GM19238 (cell line): ENCODE results near the gene OSBPL2.

Experiments
- DNase-seq: peaks from one replicate; pipeline ENCODE4 v3.0.0; 2011; ENCODE audit warnings: low spot score; ENCODE audit not compliant: insufficient read length

The OSBPL2 gene

DNA sequence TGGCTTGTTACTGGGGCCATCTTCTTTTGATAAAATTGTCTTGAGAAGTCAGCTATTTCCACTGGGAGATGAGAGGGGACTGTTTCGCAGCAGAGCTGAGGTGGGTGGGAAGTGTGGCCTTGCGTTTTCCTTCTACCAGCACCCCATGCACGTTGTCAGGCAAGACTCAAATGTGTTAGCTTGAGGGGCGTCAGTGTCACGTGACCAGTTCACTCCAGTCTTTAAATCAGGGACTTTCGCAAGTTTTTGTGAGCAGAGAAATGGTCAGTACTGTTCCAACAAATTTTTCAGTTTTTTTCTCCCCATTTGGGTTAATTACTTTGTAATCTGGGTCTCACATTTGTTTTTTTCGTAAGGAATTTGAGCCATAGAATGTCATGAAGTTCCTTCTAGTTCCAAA is 43.8 kb downstream of the OSBPL2 start:
- DNase-seq: no peak

DNA sequence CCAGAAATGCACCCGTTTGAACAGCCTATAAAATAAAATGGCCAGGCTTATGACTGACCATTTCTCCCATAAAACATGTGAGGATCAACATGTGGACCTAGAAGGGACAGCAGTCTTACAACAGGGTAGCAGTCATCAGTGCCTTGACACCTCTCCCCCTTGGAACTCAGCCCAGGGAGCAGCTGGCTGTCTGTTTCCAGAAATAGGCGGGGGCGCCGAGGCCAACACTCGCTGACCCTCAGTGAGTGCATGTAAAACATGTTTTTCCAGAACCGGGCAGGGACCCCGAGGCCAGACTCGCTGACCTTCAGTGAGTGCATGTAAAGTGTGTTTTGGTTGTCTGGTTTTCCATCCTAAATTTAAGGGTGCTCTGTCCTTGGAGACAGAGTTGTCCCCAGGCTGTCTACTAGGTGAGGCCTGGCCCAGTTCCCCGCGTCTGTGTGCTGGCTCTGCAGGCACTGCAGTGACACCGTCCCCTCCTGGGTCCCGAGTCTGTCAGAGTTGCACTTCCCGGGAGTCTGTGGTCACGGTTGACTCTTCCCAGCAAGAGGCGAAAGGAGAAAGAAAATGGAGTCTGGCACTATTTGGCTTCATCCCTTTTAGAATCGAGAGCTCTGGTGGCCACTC is 44.7 kb downstream of the OSBPL2 start:
- no peak for DNase-seq

DNA sequence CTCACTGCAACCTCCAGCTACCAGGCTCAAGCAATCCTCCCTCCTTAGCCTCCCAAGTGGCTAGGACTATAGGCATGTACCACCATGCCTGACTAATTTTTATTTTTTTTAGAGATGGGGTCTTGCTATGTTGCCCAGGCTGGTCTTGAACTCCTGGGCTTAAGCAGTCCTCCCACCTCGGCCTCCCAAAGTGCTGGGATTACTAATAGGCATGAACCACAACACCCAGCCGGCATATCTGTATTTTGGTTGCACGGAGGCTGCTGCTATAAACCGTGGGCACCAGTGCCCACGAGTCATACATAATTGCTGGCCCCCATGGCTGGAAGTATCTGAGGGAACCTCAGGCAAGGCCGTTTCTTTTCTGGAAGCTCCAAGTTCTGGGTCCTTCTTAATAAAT is 46.1 kb downstream of the OSBPL2 start:
- no peak for DNase-seq

DNA sequence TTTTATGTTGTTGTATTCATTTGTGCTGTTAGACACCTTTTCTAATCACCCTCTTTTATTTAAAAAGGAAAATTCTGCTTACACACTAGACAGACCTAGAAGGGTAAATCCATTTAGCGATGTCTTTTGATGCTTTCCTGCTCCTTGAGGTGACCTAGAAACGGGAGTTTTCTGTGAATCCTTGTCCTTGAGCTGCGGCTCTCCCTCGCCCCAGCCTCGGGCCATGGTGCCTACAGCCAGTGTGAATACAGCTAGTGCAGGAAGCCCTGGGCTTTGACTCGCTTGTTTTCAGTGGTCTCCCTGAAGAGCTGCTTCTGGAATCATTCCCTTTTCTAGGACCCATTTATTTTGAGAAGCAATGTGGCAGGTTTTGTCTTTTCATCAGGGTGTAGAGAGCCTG is 46.8 kb downstream of the OSBPL2 start:
- no peak for DNase-seq

DNA sequence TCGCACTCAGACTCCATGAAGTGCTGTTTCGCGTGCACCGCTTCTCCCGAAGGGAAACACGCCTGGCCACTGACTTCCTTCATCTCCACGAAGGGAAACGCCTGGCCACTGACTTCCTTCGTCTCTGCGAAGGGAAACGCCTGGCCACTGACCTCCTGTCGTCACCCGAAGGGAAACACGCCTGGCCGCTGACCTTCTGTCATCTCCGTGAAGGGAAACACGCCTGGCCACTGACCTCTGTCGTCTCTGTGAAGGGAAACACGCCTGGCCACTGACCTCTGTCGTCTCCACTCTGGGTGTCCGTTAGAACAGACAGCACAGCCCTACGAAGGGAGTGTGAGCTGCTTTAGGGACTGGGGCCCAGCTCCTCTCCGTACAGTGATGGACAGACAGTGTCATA is 47.4 kb downstream of the OSBPL2 start:
- no peak for DNase-seq

DNA sequence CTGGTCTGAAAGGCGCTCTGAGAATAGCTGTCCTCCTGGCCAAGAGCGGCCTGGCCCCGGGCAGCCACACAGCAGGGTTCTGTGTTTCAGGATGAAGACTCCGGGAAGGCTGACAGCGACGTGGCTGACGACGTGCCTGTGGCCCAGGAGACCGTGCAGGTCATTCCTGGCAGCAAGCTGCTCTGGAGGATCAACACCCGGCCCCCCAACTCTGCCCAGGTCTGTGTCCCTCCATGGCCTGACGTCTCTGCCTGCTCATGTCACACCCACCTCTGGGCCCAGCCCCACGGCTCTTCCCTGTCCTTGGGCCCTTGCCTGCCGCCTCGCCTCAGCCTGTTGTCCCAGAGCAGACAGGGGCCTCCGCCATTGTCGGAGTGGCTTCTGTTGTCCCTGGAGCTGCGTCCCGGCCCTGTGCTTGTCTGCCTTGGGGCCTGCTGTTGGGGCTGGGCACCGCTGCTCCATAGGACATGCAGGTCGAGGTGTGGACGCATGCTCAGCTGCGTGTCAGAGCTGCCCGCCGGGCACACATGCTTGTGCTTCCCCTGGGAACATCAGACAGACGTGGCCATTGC is 48.3 kb downstream of the OSBPL2 start:
- no peak for DNase-seq

DNA sequence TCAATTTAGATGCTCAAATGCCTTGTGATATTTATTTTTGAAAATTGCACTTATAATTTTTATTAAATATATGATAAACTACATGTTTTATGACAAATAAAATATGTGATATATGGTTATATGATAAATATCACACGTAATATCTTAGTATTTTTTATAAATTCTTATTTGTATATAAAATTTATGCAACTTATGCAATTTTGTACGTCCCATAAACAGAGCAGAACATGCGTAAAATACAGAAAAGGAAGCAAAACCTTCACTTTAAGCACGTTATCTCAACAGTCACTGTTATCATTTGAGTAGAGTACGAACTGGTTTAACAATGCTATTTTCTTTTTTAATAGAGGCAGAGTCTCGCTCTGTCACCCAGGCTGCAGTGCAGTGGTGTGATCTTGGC is 48.8 kb downstream of the OSBPL2 start:
- DNase-seq: no peak

DNA sequence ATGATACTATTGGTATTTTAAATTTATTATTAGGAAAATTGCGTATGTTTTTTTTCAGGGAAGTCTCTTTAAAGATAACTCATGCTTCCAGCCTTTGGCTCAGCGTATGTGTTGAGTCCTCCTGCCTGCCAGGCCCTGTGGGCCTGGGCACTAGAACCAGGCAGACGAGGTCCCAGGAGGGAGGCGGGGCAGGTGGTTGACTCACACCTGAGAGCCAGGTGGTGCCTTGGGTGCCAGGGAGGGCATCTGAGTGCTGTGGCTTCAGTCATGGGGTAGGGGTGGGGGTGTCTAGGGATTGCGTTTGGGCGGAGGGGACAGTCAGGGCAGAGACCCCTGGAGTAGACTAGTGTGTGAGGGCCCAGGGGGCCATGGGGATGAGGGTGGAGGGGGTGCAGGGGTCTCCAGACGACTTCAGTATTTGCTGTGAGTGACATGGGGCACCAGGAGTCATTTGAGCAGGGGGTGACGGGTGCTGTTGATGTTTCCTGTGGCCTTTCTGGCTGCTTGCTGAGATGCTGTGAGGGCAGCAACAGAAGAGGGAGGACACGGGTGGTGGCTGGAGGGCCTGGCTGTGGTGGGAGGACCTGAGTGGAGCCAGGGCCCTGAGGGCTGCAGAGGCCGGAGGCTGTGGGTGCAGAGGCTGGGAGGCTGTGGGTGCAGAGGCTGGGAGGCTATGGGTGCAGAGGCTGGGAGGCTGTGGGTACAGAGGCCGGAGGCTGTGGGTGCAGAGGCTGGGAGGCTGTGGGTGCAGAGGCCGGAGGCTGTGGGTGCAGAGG is 49.6 kb downstream of the OSBPL2 start:
- DNase-seq: no peak

DNA sequence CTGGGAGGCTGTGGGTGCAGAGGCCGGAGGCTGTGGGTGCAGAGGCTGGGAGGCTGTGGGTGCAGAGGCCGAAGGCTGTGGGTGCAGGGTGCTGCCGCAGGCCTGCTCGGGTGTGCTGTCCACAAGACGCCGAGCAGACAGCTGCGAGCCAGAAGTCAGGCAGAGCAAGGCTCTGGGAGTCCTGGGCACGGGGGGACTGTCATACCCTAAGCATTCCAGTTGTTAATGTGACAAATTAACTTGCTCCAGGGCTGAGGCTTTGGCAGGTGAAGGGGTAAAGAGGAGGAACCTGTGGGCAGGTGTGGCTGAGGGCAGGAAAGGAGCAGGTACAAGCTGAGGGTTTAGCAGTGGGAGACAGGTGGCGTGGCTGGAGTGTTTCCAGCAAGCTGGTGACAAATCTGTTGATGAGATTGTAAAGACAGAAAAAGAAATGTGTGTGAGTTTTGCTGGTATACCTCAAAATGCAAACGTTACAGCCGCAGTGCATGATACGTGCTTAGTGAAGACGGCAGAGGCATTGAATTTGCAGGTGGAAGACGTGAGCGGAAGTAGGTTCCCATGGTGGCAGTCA is 50.3 kb downstream of the OSBPL2 start:
- no peak for DNase-seq

DNA sequence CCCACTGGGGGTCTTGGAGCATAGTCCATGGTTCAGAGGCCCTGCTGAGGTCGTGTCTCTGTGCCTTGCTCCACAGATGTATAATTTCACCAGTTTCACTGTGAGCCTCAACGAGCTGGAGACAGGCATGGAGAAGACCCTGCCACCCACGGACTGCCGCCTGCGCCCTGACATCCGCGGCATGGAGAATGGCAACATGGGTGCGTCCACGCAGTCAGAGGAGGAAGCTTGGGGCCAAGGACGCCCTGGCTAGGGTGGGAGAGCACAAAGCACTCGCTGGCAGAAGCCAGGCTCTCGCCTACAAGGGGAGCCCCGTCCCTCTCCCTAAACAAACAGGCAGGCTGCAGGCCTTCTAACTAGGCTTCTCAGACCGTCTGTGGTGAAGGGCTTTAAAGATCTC is 50.8 kb downstream of the OSBPL2 start:
- no peak for DNase-seq

DNA sequence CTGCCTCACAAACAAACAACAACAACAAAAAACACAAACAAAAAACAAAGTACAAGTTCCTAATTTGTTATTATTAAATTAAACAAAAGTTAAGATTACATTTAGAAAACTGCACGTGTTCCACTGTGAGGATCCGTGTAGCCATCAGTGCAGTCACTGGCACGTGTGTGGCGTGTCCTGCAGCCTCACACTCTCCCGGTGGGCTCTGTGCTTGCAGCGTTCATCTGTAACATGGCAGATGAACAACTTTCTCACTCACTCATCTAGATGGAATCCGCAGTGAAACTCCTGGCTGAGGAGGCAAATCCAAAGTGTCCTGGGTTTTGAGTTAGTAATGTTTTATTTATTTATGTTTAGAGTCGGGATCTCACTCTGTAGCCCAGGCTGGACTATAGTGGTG is 51.6 kb downstream of the OSBPL2 start:
- no peak for DNase-seq

DNA sequence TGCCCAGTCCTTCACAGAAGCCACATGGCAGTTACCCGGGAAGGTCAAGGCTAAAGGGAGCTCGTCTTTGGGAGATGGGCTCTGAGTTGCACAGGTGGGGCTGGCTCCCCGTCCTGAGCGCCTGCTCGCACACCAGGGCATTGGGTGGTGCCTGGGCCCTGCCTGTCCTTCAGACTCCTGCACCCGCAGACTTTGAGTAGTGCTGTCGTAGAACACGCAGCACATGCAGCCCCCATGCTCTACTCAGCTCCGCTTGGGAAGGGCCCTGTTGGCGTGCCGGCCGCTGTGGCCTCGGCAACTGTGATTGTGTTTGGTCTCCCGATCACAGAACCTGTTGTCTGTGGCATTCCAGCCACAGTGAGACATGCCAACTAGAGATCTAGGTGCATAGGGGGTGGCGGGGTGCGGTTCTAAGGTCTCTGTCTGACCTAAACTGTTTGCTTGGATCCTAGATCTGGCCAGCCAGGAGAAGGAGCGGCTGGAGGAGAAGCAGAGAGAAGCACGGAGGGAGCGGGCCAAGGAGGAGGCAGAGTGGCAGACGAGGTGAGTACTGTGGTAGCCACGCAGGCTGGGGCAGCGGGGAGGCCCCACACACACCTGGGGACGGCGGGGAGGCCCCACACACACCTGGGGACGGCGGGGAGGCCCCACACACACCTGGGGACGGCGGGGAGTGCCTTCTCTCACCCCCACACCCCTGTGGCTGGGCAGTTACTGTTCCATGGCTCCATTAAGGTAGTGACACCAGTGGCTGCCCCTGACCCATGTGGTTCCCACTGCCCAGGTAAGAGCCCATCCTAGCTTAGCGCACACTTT is 53.1 kb downstream of the OSBPL2 start:
- DNase-seq: no peak

DNA sequence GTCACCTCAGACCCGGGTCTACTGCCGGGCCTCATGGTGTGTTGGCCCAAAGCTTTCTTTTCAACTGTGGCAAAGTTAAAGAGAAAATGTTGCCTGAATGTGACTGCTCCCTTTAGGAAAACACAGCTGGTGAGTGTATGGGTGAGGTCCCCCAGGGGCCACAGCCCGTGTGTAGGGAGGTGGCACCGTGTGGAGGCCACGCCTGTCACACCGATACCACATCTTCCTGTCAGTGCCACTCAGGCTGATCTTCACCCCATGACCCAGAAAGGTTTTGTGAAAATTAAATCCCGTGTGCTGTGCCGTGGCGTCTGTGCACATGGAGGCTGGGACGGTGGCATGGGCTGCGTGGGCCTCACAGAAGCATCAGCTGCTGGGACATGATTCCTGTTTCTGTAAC is 53.8 kb downstream of the OSBPL2 start:
- no peak for DNase-seq

DNA sequence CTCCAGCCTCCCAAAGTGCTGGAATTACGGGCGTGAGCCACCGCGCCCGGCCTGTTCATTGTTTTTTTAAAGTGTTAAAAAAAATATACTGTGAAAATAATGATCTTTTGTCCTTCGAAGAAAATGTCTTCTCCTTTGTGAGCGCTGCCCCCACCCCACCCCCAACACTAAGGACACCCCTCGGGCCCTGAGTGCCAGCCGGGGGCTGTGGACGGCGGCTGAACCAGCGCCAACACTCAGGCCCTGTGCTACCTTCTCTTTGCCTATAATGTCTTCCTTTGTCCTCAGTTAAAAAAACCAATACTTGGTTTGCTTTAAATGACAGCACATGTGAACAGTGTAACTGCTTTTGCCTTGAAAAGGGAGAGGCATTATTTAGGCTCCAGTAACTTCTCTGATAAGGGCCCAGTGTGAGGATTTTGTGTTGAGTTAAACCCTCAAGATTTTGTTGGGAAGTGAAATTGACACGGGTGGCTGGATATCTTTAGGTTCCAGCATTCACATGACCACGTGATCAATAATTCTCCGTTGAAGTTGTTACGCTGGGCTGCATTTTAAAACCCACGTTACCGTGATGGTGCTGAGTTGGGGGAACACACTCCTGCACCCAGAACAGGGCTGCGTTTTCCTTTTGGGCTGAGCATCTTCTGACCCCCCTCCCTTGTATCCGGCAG is 54.9 kb downstream of the OSBPL2 start:
- no peak for DNase-seq

DNA sequence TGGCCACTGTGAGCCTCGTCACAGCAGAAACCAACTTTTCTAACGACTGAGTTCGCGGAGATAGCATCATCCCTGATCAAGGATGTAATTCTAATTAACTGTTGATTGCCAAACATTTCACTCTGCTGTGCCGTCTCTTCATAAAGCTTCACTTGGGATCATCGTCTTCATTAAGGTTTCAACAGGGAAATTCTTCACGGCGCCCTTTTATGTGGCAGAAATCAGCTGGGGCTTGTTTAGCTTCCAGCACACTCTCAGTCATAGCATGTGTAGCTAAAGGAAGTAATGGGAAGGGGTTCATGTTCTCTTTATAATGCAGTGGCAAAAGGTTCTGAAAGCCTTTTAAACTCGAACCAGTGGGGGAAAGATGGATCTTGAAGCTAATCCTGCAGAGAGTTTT is 55.6 kb downstream of the OSBPL2 start:
- DNase-seq: no peak

DNA sequence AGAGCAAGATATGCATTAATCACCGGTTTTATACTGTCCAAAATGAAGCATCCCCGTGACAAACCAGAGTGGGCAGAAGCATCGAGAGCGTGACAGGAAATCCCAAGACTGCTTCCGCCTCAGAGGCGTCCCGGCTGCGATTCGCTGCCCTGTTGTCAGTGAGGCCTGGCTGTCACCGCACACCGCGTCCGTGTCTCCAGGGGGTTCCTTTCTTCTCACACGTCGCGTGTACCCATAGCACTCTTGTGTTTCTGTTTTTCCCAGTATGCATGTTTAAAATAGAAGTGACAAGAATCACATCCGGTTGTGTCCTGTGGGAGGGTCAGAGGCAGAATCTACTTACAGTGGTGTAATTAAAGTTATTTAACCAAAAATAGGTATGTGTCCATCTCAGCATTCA is 56.2 kb downstream of the OSBPL2 start:
- DNase-seq: no peak

DNA sequence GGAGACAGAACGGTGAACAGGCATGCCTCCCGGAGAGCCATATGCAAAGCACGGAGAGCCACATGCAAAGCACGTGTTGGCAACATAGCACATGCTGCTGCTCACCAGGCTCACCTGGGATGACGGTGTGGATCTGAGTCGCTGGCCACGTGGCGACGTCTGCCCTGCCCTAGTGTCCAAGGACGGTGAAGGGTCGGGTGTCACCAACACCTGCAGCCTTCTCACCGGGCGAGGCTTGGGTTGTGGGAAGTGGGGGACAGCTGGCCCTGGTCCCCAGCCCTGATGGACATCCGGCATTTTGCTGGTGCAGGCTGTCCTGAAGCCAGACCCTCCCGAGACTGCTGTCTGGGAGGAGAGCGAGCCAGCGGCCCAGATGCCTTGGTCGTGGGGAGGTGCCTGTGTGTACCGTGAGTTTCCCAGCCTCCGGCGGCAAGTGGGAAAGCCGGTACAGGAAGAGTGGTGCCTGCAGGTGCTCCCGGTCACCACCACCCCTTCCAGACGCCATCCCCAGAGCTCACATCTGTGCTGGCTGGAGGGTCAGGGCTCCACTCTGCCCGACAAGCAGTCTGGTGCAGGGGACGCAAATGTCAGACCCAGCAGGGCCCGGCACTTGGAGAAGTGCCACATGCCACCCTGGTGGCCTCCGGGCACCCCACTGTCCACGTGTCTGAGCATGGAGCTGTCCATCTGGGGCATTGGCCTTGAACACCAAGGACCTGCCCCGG is 58.6 kb downstream of the OSBPL2 start:
- no peak for DNase-seq

DNA sequence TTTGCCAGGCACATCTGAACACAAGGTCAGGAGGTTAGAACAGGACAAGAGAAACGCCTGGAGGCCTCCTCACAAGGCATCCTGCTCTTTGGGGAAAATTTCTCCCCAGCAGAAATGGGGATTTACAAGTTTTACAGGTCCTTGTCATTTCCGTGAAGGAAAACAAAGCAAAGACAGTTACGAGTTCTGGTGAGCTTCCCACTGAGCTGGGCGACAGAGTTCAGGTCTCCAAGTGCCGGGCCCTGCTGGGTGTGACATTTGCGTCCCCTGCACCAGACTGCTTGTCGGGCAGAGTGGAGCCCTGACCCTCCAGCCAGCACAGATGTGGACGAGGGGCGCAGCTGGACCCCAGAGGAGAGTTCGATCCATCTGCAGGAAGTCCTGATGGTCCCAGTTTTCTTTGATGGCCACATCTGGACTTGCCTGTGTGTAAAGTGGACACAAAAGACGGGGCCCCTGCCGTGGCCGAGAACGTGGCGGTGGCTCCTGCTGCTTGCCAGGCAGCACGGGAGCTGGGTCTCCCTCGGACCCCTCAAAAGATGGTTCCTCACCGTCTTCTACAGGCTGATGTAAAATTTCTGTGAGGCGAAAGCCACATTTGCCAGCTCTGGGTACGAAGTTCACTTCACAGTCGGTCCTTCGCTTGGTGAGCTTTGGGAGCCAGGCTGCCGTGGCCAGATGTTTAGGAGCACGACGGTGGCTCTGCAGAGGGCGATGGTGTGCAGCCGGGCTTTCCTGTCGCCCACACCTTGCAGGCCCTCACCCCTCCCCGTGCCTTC is 59.3 kb downstream of the OSBPL2 start:
- DNase-seq: no peak

DNA sequence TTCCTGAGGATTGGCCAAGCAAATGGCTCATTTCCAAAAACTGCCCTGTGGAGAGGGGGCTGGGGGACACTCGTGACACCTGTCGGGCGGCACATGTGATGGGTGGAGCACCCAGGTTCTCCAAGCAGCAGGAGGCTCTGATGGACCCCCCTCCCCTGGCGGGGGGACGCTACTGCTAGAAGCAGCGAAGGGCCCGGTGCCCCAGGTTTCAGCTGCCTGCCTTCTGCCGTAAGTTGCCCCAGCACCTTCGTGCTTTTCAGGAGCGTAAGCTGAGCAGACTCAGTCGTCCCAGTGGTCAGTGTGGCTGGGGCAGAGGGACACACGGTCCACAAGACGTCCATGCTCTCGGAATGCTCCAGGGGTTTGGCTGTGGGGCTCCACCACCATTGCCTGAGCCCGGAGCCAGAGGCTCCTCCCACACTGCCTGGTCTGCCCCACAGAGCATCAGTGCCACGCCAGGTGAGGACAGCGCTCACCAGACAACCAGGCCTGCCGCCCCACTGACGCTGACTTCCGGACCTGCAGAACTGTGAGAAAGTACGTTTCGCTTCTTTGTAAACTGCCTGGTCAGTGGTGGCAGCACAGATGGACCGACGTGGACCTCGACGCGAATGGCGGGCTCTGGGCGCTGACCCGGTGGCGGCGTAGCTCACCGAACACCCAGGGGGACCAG is 60.4 kb downstream of the OSBPL2 start:
- no peak for DNase-seq
